ENCODE results near the gene FBXO30. TPM values are rescaled to one million over a fixed set of nuclear protein-coding genes. Genes with fewer than 3 reads are reported as not detected.

FBXO30 gene
- total and polyA plus RNA-seq, 10 of the 15 experiments (the other 5 are each of a cell fraction or from before 2014, with no cell fraction given), result 1.7 to 6.9 (median 5.3) TPM

DNA sequence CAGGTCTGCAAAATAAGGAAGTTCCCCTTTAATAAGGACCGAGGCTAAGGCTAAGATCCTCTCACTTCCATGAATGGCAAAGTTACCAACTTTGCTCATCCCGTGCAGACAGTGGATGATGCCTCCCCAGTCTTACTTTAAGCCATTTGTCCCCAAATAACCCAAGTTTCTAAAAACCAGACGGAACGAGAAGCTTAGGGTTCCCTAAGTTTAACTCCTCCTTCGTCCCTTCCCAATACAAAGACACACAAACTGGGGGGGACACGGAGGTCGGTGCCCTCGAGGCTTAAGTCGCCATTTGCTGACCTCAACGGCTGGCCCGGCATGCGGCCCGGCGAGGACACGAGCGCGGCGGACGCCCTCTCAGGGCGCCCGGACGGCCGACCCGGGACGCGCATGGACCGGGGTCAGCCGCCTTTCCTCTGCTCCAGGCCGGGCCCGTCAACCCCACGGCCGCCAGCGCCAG is 527 bp downstream of the FBXO30 start (continued):
- TF ChIP-seq, protein P1, sequence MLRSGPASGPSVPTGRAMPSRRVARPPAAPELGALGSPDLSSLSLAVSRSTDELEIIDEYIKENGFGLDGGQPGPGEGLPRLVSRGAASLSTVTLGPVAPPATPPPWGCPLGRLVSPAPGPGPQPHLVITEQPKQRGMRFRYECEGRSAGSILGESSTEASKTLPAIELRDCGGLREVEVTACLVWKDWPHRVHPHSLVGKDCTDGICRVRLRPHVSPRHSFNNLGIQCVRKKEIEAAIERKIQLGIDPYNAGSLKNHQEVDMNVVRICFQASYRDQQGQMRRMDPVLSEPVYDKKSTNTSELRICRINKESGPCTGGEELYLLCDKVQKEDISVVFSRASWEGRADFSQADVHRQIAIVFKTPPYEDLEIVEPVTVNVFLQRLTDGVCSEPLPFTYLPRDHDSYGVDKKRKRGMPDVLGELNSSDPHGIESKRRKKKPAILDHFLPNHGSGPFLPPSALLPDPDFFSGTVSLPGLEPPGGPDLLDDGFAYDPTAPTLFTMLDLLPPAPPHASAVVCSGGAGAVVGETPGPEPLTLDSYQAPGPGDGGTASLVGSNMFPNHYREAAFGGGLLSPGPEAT (IDR thresholded peaks at IDR 0.05; ENCODE audit: low read depth), result peak; percentile 6; the same call in 1 of the 2 replicates
- peak; percentile 63; the same call in 1 of the 2 replicates for TF ChIP-seq EED (IDR thresholded peaks at IDR 0.05; ENCODE audit: low read depth)
- no peak for TF ChIP-seq SMARCA5 (IDR thresholded peaks at IDR 0.05)
- peak; percentile 38; the same call in 1 of the 2 replicates for TF ChIP-seq YY1 (IDR thresholded peaks at IDR 0.05; ENCODE audit: low read depth, low read length)
- 0 out of 2 replicates have a peak, but pooled peaks have one; percentile 10 for TF ChIP-seq NBN (IDR thresholded peaks at IDR 0.05)

DNA sequence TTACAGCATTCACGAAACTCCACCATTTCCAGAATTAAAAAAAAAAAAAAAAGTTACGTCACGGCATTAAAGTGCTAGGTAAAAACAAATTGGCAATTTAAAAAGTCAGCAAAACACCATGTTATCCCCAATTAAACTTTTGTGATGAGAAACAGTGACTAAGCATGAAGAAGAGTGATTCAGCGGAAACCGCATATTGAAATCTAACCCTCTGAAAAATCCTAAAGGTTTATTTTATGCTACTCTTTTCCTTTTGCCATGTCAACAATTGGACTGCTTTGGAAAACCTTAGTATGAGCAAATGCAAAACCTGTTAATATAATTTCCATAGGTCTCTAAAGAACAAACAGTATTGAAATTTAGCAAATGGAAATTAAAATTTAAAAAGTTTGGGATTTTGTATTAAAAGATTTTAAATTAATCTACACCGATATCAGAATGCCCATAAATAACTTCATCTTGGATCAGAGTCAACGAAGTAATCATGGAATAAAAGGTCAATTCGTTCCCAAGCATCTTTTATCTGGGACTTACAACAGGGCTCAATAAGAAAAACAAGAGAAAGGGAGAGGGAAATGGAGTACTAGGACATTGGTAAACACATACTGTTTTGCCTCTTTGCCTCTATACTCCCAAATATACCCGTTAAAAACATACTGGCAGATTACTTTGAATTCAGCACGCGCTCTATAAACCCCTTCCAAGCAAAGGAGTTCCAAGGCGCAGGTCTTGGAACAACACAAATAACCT is 1.1 kb downstream of the FBXO30 start:
- Histone ChIP-seq H3K79me2 (ENCODE audit: control insufficient read depth, insufficient read depth, low read length) (peaks cover 68% of the 10 kb centered on the region), H3K27me3 (replicated peaks in 1 of 2; ENCODE audit: control insufficient read depth in 2 of 2, insufficient read depth in 2 of 2, low read length in 1 of 2) (no peaks in the 10 kb centered on the region), H3K9ac (ENCODE audit: control insufficient read depth, insufficient read depth, low read length) (peak overlapping the region; percentile 98), H3K27ac (ENCODE audit: control insufficient read depth, insufficient read depth) (peak overlapping the region; percentile 95), H3K9me3 (replicated peaks; ENCODE audit: control insufficient read depth, insufficient read depth, low read length) (no peaks in the 10 kb centered on the region), H3K36me3 (ENCODE audit: control insufficient read depth in 2 of 2, insufficient read depth in 2 of 2, low read length in 1 of 2) (no peaks in the 10 kb centered on the region; a peak in 1 of 4 replicates), H3K4me2 (ENCODE audit: control insufficient read depth, insufficient read depth) (peak overlapping the region; percentile 85), H3K4me3 (peak overlapping the region; percentile 97), H2AFZ (ENCODE audit: control insufficient read depth, low read depth, low read length) (peak overlapping the region; percentile 76), H4K20me1 (ENCODE audit: control insufficient read depth, insufficient read depth) (no peaks in the 10 kb centered on the region), H3K4me1 (ENCODE audit: control insufficient read depth, insufficient read depth, low read length) (peaks cover 10% of the 10 kb centered on the region)
- WGBS (ENCODE audit: insufficient coverage, insufficient replicate concordance, low lambda C conversion rate, missing lambda C conversion rate), result 20% methylated on average over 12 of the region's 12 CpGs
- BruUV-seq (replicated peaks), result no TSS peak
- ChIA-PET CTCF (interaction anchor here (1.4 kb wide), 1 partner anchor 82 kb away, joined by 4 read pairs; no protein-coding TSS in a partner anchor), RAD21 (ENCODE audit: unreplicated experiment) (no interaction called here), SMC1A (ENCODE audit: uncharacterized antibody, unreplicated experiment) (interaction anchor here (2.1 to 2.7 kb wide), 4 partner anchors 13 to 77 kb away, joined by 8 to 20 read pairs (median 14); partner anchors contain the start of gene EPM2A), POLR2A (interaction anchor here (1.3 to 2.1 kb wide), 2 partner anchors 11 to 78 kb away, joined by 4 to 10 read pairs; partner anchors contain the start of gene EPM2A)
- ATAC-seq, result peak; percentile 0
- in situ Hi-C loops (cut with MboI) (no loop called here), intact Hi-C loops (cut with micrococcal nuclease; ENCODE audit: unreplicated experiment) (loop anchor here (1.0 to 2.0 kb wide), 4 partner anchors 51 to 151 kb away; partner anchors contain the start of genes EPM2A and SHPRH)
- TF ChIP-seq NFIC (IDR thresholded peaks at IDR 0.05; ENCODE audit: low read depth, low read length), result no peak
- TF ChIP-seq SPI1 (IDR thresholded peaks at IDR 0.05; ENCODE audit: borderline replicate concordance, insufficient read depth, low read depth, low read length), result no peak
- TF ChIP-seq ATF7 (IDR thresholded peaks at IDR 0.05; ENCODE audit: low read depth), result peak; percentile 74
- TF ChIP-seq MYB (IDR thresholded peaks at IDR 0.05; ENCODE audit: borderline replicate concordance, low read depth, low read length), result no peak
- no peak for TF ChIP-seq HCFC1 (IDR thresholded peaks at IDR 0.05; ENCODE audit: low read length)
- no peak for TF ChIP-seq CREM (IDR thresholded peaks at IDR 0.05; ENCODE audit: low read depth)
- TF ChIP-seq IKZF1 (conservative IDR thresholded peaks at IDR 0.05), result no peak
- TF ChIP-seq PAX5 (IDR thresholded peaks at IDR 0.05; ENCODE audit: borderline replicate concordance, low read depth, low read length), result no peak
- TF ChIP-seq BACH1 (IDR thresholded peaks at IDR 0.05; ENCODE audit: borderline replicate concordance), result peak; percentile 100
- TF ChIP-seq, protein P1 (IDR thresholded peaks at IDR 0.05; ENCODE audit: low read depth), result 0 out of 2 replicates have a peak, but pooled peaks have one; percentile 12
- no peak for TF ChIP-seq RBBP5 (conservative IDR thresholded peaks at IDR 0.05)
- 0 out of 4 replicates have a peak, but pooled peaks of 1 of the 2 experiments have one; percentile 10 for TF ChIP-seq IKZF2 (IDR thresholded peaks at IDR 0.05)
- TF ChIP-seq CHD4 (IDR thresholded peaks at IDR 0.05), result no peak
- no peak for TF ChIP-seq SP1 (IDR thresholded peaks at IDR 0.05; ENCODE audit: low read depth, low read length)
- TF ChIP-seq BCL11A (IDR thresholded peaks at IDR 0.05; ENCODE audit: low read depth, low read length), result no peak
- no peak for TF ChIP-seq SREBF2 (IDR thresholded peaks at IDR 0.05; ENCODE audit: low read length)
- no peak for TF ChIP-seq FOS (IDR thresholded peaks at IDR 0.05; ENCODE audit: borderline replicate concordance, extremely low read depth, insufficient read length)
- no peak for TF ChIP-seq JUNB (IDR thresholded peaks at IDR 0.05)
- peak; percentile 59 for FAIRE-seq
- no peak for DNase-seq (ENCODE audit: low read depth, low spot score)
